Measurements from ENCODE around the gene AIF1L.

AIF1L gene

DNA sequence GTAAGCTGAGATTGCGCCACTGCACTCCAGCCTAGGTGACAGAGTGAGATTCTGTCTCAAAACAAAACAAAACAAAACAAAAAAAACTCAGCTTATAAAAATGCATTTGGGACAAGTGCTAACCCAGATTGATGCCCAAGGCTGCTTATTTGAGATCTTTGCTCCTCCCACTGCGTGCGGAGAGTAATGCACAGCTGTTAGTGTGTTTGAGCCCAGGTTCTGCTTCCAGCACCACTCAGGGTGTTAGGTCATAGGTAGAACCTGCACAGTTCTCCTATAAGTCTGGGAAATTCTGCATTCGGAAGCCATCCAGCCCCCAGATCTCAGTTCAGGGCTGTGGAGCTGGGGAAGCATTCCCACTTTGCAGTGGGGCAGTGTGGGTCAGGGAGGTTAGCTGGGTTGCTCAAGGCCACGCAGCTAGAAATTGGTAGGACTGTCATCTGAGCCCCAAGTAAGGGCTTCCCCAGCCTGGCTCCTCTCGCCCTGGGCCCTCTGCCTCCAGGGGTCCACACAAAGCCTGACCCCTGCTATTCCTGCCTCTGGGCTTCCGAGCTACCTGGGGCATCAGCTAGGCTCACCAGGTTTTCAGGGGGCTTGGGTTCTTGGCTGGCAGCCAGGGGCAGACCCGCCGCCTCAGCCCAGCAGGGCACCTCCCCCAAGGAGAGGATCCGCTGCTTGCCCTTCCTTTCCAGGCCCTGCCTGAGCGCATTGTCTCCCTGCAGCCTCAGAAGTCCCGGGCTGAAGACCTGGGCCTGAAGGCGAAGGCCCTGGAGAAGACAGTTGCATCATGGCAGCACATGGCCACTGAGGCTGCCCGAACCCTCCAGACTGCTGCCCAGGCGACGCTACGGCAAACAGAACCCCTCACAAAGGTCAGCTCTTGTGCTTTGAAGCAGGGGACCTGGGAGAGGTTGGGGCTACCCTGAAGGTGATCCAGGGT is 17.6 kb upstream of the AIF1L start:
- no peak for DNase-seq

GRCh38 chr9:131080589-131080988 is 15.7 kb upstream of the AIF1L start:
- no peak for DNase-seq

DNA sequence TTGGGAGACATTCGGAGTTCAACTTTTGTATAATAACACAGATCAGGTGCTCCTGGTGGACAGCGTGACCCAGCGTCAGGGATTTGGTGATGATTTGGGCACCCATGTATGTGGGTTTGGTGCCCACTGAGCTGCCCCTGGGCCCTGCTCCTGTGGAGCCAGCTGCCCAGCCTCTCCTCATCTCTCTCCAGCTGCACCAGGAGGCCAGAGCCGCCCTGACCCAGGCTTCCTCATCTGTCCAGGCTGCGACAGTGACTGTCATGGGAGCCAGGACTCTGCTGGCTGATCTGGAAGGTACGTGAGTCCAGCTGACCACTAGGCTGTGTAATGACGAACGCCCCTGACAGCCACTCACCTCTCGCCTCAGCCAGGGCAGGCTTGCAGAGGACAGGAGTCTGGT is 14.5 kb upstream of the AIF1L start:
- DNase-seq: no peak

DNA sequence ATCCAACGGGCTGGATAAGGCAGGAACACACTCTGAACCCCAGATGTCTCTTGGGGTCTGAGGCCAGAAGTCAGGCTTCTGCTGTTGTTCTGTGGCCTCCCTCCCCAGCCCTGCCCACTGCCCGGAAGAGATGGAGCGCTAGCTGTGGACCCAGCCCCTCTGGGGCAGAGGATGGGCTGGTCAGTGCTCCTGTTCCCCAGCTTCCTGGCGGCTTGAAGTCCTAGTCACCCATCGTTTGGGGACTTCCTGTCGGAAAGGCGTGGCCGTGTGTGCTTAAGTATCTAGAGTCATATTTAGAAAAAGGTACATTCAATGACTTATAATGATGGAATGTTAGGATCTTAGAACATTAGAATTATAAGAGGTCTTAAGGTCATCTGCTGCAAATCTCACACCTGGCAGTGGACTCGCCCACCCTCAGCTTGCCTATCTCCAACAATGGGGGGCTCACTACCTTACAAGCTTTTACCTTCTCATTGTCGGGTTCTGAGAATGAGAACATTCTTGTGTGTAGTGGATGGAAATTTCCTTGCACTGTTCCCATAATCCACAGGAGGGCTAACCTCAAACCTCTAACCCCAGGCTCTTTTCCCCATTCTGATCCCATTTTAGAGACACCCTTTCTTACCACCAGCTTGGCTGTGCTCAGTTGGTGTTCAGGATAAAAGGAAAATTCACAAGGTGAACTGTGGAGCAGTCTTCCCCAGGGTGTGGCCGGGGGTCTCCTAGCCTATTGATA is 13.4 kb upstream of the AIF1L start:
- no peak for DNase-seq

DNA sequence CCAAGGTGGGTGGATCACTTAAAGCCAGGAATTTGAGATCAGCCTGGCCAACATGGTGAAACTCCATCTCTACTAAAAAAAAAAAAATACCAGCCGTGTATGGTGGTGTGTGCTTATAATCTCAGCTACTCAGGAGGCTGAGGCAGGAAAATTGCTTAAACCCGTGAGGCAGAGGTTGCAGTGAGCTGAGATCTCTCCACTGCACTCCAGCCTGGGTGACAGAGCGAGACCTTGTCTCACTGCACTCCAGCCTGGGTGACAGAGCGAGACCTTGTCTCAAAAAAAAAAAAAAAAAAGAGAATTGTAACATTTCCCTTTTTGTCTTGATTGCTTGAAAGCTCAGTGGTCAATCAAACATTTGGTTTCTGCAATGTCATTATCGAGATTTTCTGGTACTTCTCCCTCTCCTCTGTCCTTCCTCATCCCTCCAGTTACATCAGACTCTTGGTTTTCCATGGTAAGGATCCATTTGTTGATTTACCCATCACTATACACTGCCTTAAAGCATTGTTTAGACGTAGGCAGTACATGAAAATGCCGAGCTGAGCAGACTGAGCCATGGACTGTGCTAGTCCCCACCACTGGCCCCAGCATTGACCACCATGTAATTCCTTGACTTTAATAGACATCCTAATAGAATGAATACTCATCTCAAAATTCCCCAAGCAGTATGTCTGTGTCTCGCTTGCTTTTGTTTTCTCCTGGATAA is 11.5 kb upstream of the AIF1L start:
- DNase-seq: no peak

- no peak for DNase-seq
These were observed 10.8 kb upstream of the AIF1L start for GRCh38 chr9:131085370-131086122.

GRCh38 chr9:131087354-131087893 is 8.9 kb upstream of the AIF1L start:
- no peak for DNase-seq

GRCh38 chr9:131090025-131090787 is 6.1 kb upstream of the AIF1L start:
- no peak for DNase-seq

DNA sequence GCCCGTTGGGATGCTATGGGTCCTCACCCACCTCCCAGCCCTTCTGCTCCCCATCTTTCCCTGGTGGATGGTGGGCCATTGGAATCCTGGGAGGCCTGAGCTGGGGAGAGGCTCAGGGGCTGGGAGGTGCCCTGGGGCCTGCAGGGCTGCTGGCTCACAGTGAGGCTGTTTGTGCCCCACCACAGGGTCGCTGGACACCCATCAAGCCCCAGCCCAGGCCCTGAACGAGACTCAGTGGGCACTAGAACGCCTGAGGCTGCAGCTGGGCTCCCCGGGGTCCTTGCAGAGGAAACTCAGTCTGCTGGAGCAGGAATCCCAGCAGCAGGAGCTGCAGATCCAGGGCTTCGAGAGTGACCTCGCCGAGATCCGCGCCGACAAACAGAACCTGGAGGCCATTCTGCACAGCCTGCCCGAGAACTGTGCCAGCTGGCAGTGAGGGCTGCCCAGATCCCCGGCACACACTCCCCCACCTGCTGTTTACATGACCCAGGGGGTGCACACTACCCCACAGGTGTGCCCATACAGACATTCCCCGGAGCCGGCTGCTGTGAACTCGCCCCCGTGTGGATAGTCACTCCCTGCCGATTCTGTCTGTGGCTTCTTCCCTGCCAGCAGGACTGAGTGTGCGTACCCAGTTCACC is 4.9 kb upstream of the AIF1L start:
- no peak for DNase-seq

GRCh38 chr9:131092030-131092429 is 4.3 kb upstream of the AIF1L start:
- DNase-seq: no peak

DNA sequence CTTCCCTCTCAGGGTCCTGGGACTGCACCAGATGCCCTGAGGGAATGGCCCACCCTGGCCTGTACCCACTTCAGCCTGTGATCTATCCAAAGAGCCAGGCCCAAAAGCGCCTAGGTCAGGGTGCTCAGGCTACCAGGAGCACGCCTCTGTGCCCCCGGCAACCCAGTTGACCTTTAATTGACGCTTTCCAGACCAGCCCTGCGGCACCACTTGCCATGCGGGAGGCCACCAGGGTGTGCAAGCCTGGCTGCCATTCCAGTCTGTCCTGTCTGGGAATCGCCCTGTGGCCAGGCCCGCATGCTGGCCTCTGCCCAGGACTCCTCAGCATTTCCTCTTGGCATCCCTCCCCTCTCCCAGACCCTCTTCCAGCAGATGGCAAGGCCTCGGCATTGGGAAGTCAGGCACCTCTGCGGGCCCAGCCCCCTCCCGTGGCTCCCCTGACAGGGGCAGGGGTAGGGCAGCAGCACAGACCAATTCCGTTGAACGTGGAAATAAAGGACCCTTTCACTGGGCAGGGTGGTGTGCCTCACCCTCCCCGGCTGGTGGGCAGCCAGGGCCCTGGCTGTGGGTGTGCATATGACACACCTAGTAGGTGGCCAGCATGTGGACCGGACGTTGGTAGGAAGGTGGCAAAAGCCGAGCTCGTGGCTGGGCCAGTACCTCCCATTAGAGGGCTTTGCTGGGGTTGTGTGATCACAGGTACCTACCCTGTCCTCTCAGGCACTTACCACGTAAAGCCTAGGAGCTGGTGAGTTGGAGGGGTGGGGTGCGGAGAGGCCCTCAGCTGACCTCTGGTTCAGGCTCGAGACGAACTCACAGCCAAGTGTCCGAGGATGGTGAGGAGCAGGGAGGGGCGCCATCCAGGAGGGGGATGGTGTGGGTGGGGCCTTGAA is 3.5 kb upstream of the AIF1L start:
- no peak for DNase-seq

GRCh38 chr9:131094015-131094414 is 2.3 kb upstream of the AIF1L start:
- no peak for DNase-seq

DNA sequence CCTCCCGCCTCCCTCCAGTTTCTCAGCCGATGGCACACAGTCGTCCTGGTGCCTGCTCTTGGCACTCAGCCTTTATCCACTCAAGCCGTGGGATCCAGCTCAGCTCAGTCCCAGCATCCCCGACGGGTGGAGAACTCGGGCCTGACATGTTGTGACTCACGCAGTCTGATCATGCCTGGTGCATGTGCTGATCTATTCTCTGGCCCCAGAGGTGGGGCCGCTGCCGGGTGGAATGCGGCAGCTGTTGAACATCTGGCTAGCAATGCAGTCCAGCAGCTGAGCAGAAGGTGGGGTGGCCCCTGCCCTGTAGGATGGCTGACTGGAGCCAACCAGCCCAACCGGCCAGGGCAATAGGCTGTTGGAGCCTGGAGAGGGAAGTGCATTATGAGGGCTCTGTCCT is 1.7 kb upstream of the AIF1L start:
- no peak for DNase-seq

DNA sequence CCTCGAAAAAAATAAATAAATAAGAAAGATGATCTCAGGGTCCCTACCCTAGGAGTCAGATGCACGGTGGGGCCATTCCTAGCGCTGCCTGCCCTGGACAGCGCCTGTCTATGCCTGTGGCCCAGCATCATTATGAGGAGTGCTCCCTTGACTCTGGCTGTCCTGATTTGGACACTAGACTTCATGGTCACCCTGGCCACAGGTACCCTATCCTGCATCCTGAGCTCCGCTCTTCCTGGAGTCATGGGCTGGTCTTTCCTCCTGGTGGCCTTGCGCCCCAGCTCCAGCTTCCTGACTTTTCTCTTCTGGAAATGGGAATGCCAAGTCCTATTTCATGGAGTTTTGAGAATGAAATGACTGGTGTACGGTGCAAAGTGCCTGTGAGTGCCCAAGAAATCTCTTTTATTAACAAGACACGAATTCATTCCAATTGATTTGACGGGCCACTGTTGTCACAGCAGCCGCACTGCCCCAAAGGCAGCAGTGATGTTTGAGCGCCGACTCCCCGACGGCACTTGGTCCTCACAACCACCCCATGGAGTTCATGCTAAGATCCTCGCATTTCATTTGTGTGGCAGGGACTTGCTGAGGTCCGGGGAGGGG is 564 bp upstream of the AIF1L start:
- no peak for DNase-seq

- DNase-seq: no peak
These were observed 1.0 kb downstream of the AIF1L start for GRCh38 chr9:131097126-131097947.

DNA sequence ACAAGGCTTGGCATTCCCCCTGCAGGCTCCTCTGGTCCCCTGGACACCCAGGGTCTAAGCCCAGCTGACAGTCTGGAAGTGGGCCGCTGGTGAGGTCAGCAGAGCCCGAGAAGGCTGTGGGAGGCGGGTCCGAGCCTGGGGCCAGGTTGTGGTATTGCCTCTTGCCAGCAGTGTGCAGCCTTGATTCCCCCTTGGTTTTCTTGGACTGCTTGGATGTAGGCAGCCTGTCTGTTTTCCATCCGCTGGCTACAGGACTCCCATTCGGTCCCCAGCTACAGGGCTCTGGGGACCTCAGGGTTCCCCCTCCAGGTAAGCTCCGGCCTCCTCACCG is 1.6 kb downstream of the AIF1L start:
- no peak for DNase-seq

DNA sequence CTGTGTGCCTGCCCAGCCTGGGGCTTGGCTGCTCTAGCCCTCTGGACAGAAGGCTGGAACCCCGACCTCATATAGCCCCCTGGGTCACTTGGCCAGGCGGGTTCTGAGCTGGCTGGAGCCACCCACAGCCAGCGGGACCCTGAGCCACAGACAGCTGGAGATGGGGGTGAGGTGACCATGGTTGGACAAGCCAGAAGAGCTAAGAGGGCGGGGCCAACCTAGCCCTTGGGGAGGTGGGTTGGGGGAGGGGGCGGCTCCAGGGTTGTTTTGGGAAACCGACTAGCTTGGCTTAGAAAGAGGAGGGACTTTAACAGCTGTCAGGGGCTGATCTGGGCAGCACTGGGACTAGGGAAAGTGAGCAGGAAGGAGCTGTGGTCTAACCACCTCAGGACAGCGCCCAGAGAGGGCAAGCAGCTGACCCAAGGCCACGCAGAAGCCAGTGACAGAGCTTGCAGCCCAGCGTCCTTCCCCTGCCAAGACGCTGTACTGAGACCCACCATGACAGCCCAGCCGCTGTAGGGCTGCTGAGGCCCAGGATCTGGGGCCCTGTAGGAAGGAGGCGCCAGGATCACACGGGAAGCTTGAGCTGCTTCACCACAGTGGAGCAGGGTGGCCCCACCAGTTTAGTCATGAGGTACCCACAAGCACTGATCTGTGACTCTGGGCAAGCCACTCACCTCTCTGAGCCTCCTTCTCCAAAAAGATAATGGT is 2.2 kb downstream of the AIF1L start:
- no peak for DNase-seq

DNA sequence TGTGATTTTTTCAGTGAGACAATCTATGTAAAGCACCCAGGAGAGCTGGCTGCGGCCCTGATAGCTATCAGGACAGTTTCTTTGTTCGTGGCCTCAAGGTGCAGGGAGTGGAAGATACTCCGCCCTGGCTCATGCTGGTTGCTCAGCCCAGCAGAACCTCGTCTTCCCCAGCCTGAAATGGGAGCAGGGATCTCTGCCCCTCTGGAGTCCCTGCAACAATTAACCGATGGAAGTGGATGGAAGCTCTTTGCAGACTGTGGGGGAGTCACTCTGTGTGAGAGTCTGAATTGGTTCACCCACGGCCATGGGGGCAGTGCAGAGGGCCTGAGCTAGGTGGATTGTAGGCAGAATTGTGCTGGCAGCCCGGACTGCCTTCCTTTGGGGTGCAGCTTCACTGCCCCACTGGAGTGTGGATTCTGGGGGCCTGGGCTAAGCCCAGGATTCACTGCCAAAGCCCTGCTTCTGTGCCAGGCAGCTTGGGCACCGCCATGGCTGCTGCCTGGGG is 2.8 kb downstream of the AIF1L start:
- no peak for DNase-seq
